Keratinocyte (primary cell): Measurements from ENCODE around the gene ATRNL1.

ENCODE experiments used
- EZH2 ChIP-seq: IDR thresholded peaks from one replicate; pipeline ENCODE4 v1.6.1; 2012; ENCODE audit warnings: inconsistent platforms, mild to moderate bottlenecking, low read length, moderate library complexity
- TF ChIP-seq, protein P1 (sequence below), 3 experiments: IDR thresholded peaks in 1 of 3; conservative IDR thresholded peaks in 1 of 3; optimal IDR thresholded peaks in 1 of 3; 2 replicates in 2 of 3; 3 replicates in 1 of 3; pipeline versions ENCODE3 to v1.5.1; 2011; ENCODE audit warnings: low read length in 3 of 3, mild to moderate bottlenecking in 3 of 3, moderate library complexity in 2 of 3, control low read depth in 1 of 3, inconsistent platforms in 1 of 3; ENCODE audit not compliant: insufficient read depth in 2 of 3; ENCODE audit errors: extremely low read depth in 1 of 3

DNA sequence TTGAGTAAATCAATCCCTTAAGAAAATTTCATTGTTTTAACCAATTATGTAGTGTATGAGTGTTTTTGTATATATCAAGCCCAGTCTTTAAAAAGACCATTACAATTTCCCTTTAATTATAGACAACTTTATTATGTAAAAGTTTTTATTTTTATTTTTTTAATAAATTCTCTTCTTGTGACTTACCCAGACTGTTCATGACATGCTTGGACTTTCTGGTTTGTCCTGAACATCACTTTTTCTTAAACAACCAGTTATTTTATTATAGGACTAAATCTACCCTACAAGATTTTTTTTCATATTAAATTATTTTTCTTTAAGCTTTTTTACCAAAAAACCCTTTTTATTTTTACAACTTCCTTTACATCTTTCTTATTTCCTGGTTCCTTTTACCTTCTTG lies 410.4 kb downstream of the ATRNL1 start:
- TF ChIP-seq, protein P1, sequence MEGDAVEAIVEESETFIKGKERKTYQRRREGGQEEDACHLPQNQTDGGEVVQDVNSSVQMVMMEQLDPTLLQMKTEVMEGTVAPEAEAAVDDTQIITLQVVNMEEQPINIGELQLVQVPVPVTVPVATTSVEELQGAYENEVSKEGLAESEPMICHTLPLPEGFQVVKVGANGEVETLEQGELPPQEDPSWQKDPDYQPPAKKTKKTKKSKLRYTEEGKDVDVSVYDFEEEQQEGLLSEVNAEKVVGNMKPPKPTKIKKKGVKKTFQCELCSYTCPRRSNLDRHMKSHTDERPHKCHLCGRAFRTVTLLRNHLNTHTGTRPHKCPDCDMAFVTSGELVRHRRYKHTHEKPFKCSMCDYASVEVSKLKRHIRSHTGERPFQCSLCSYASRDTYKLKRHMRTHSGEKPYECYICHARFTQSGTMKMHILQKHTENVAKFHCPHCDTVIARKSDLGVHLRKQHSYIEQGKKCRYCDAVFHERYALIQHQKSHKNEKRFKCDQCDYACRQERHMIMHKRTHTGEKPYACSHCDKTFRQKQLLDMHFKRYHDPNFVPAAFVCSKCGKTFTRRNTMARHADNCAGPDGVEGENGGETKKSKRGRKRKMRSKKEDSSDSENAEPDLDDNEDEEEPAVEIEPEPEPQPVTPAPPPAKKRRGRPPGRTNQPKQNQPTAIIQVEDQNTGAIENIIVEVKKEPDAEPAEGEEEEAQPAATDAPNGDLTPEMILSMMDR (optimal IDR thresholded peaks at IDR 0.05 in 1 of 3, IDR thresholded peaks at IDR 0.05 in 1 of 3, conservative IDR thresholded peaks at IDR 0.05 in 1 of 3; ENCODE audit: extremely low read depth in 1 of 3, insufficient read depth in 2 of 3, low read length in 3 of 3), result no peak
- TF ChIP-seq EZH2, result no peak
